ENCODE data around the gene SLC28A1. TPM values are rescaled to one million over a fixed set of nuclear protein-coding genes. Genes with fewer than 3 reads are reported as not detected.

SLC28A1 gene
- total RNA-seq, 2 experiments from 2014 or later, result not detected

- no peak overlapping the region for H2AFZ ChIP-seq (ENCODE audit: low read length)
- H3K9me3 ChIP-seq (ENCODE audit: low read length), result no peaks in the 10 kb centered on the region
- H4K20me1 ChIP-seq (ENCODE audit: insufficient read depth, low read length), result no peaks in the 10 kb centered on the region
- no peaks in the 10 kb centered on the region for H3K4me1 ChIP-seq (ENCODE audit: insufficient read depth, low read length, poor library complexity, severe bottlenecking)
- TF ChIP-seq CTCF (conservative IDR thresholded peaks at IDR 0.05; ENCODE audit: low read length) (no peak), EZH2phosphoT487 (IDR thresholded peaks at IDR 0.05; ENCODE audit: borderline replicate concordance, low read depth, low read length) (no peak)
- DNase-seq (ENCODE audit: low spot score), result no peak
- no peak overlapping the region for H3K27ac ChIP-seq (ENCODE audit: low read depth, low read length, poor library complexity, severe bottlenecking)
- no peaks in the 10 kb centered on the region for H3K9me2 ChIP-seq (ENCODE audit: insufficient read depth, low read length)
- POLR2A ChIA-PET, result interaction anchor here (0.8 to 1.1 kb wide), 2 partner anchors 9 to 183 kb away, joined by 3 read pairs; no protein-coding TSS in a partner anchor
- no peak overlapping the region for H3K4me3 ChIP-seq (ENCODE audit: low read depth, low read length, poor library complexity, severe bottlenecking)
- H3K79me2 ChIP-seq (ENCODE audit: insufficient read depth, low read depth, low read length), result no peaks in the 10 kb centered on the region
- no peak overlapping the region for H3K4me2 ChIP-seq (ENCODE audit: low read length)
- no TSS peak for BruUV-seq (replicated peaks)
- intact Hi-C loops (cut with micrococcal nuclease; ENCODE audit: unreplicated experiment), result no loop called here
- CTCF ChIA-PET (ENCODE audit: unreplicated experiment), result no interaction called here
- no peaks in the 10 kb centered on the region for H3K36me3 ChIP-seq (ENCODE audit: insufficient read depth, low read length)
Observed at GRCh38 chr15:84835661-84836337, 48.7 kb upstream of the SLC28A1 start.

GRCh38 chr15:84836844-84837243, 47.6 kb upstream of the SLC28A1 start:
- TF ChIP-seq CTCF (conservative IDR thresholded peaks at IDR 0.05; ENCODE audit: low read length) (no peak), EZH2phosphoT487 (IDR thresholded peaks at IDR 0.05; ENCODE audit: borderline replicate concordance, low read depth, low read length) (no peak)
- no TSS peak for BruUV-seq (replicated peaks)
- H3K9me3 ChIP-seq (ENCODE audit: low read length), result no peaks in the 10 kb centered on the region
- H3K36me3 ChIP-seq (ENCODE audit: insufficient read depth, low read length), result no peaks in the 10 kb centered on the region
- no peak overlapping the region for H2AFZ ChIP-seq (ENCODE audit: low read length)
- no peaks in the 10 kb centered on the region for H3K79me2 ChIP-seq (ENCODE audit: insufficient read depth, low read depth, low read length)
- no peak for DNase-seq (ENCODE audit: low spot score)
- H3K9me2 ChIP-seq (ENCODE audit: insufficient read depth, low read length), result no peaks in the 10 kb centered on the region
- intact Hi-C loops (cut with micrococcal nuclease; ENCODE audit: unreplicated experiment), result no loop called here
- ChIA-PET POLR2A (interaction anchor here (0.6 to 1.1 kb wide), 2 partner anchors 10 to 223 kb away, joined by 3 read pairs; no protein-coding TSS in a partner anchor), CTCF (ENCODE audit: unreplicated experiment) (interaction anchor here (1.0 kb wide), 1 partner anchor 24 kb away, joined by 3 read pairs; no protein-coding TSS in a partner anchor)
- no peak overlapping the region for H3K4me2 ChIP-seq (ENCODE audit: low read length)
- H4K20me1 ChIP-seq (ENCODE audit: insufficient read depth, low read length), result no peaks in the 10 kb centered on the region
- no peak overlapping the region for H3K27ac ChIP-seq (ENCODE audit: low read depth, low read length, poor library complexity, severe bottlenecking)
- no peak overlapping the region for H3K4me3 ChIP-seq (ENCODE audit: low read depth, low read length, poor library complexity, severe bottlenecking)
- H3K4me1 ChIP-seq (ENCODE audit: insufficient read depth, low read length, poor library complexity, severe bottlenecking), result no peaks in the 10 kb centered on the region

- Histone ChIP-seq H3K79me2 (ENCODE audit: insufficient read depth, low read depth, low read length) (no peaks in the 10 kb centered on the region), H4K20me1 (ENCODE audit: insufficient read depth, low read length) (no peaks in the 10 kb centered on the region), H3K4me1 (ENCODE audit: insufficient read depth, low read length, poor library complexity, severe bottlenecking) (no peaks in the 10 kb centered on the region), H3K9me3 (ENCODE audit: low read length) (no peaks in the 10 kb centered on the region), H3K36me3 (ENCODE audit: insufficient read depth, low read length) (no peaks in the 10 kb centered on the region), H3K27ac (ENCODE audit: low read depth, low read length, poor library complexity, severe bottlenecking) (no peak overlapping the region), H3K4me3 (ENCODE audit: low read depth, low read length, poor library complexity, severe bottlenecking) (no peak overlapping the region), H2AFZ (ENCODE audit: low read length) (no peak overlapping the region), H3K9me2 (ENCODE audit: insufficient read depth, low read length) (no peaks in the 10 kb centered on the region), H3K4me2 (ENCODE audit: low read length) (no peak overlapping the region)
- intact Hi-C loops (cut with micrococcal nuclease; ENCODE audit: unreplicated experiment), result loop anchor here (10.0 kb wide), 1 partner anchor 325 kb away; no protein-coding TSS in a partner anchor
- ChIA-PET POLR2A (interaction anchor here (0.8 kb wide), 1 partner anchor 207 kb away, joined by 3 read pairs; no protein-coding TSS in a partner anchor), CTCF (ENCODE audit: unreplicated experiment) (interaction anchor here (0.6 kb wide), 1 partner anchor 89 kb away, joined by 3 read pairs; no protein-coding TSS in a partner anchor)
- BruUV-seq (replicated peaks), result no TSS peak
- TF ChIP-seq EZH2phosphoT487 (IDR thresholded peaks at IDR 0.05; ENCODE audit: borderline replicate concordance, low read depth, low read length) (no peak), CTCF (conservative IDR thresholded peaks at IDR 0.05; ENCODE audit: low read length) (no peak)
- no peak for DNase-seq (ENCODE audit: low spot score)
Observed at GRCh38 chr15:84839714-84840113, 44.7 kb upstream of the SLC28A1 start.

Data from OCI-LY7 (cell line).